ENCODE results near the gene CFAP46. TPM values are rescaled to one million over a fixed set of nuclear protein-coding genes. Genes with fewer than 3 reads are reported as not detected.

Gene CFAP46
- total and polyA plus RNA-seq, 2 experiments from 2014 or later = 3.1 to 5.4 TPM

GRCh38 chr10:132908621-132909295 lies 33.6 kb downstream of the CFAP46 start (continued):
- no peak for TF ChIP-seq REST (IDR thresholded peaks at IDR 0.05; ENCODE audit: unreplicated experiment)
- no peak for TF ChIP-seq EZH2phosphoT487 (IDR thresholded peaks at IDR 0.05; ENCODE audit: unreplicated experiment)
- no peak for TF ChIP-seq JUNB (IDR thresholded peaks at IDR 0.05; ENCODE audit: unreplicated experiment)
- no peak for TF ChIP-seq ZNF331 (CRISPR knock-in tag; IDR thresholded peaks at IDR 0.05; ENCODE audit: low read depth)
- no peak for TF ChIP-seq CTCF (conservative IDR thresholded peaks at IDR 0.05; ENCODE audit: low read depth in 2 of 2)
- TF ChIP-seq ZNF114 (CRISPR knock-in tag; IDR thresholded peaks at IDR 0.05) = no peak
- no peak for TF ChIP-seq EZH2 (IDR thresholded peaks at IDR 0.05; ENCODE audit: low read depth, unreplicated experiment)
- no peak for TF ChIP-seq CREB1 (CRISPR knock-in tag; IDR thresholded peaks at IDR 0.05; ENCODE audit: low read depth)
- TF ChIP-seq STAT1 (IDR thresholded peaks at IDR 0.05; ENCODE audit: unreplicated experiment) = no peak
- TF ChIP-seq POLR2AphosphoS5 (IDR thresholded peaks at IDR 0.05; ENCODE audit: low read depth) = no peak

- Histone ChIP-seq H3K4me1 (ENCODE audit: insufficient read depth) (no peaks in the 10 kb centered on the region), H3K27me3 (ENCODE audit: insufficient read depth) (no peaks in the 10 kb centered on the region), H4K20me1 (replicated peaks; ENCODE audit: insufficient read depth) (no peaks in the 10 kb centered on the region), H3K36me3 (ENCODE audit: insufficient read depth) (no peaks in the 10 kb centered on the region), H3K4me3 (no peak overlapping the region), H3K27ac (ENCODE audit: low read depth) (no peak overlapping the region), H2AFZ (no peak overlapping the region), H3K79me2 (replicated peaks; ENCODE audit: insufficient read depth) (no peaks in the 10 kb centered on the region), H3F3A (replicated peaks; ENCODE audit: low read depth) (no peaks in the 10 kb centered on the region), H3K9me2 (ENCODE audit: insufficient read depth) (no peaks in the 10 kb centered on the region), H3K4me2 (no peak overlapping the region)
- DNase-seq (ENCODE audit: low spot score) = no peak
- TF ChIP-seq EZH2 (IDR thresholded peaks at IDR 0.05; ENCODE audit: low read depth, unreplicated experiment) (no peak), EZH2phosphoT487 (IDR thresholded peaks at IDR 0.05; ENCODE audit: unreplicated experiment) (no peak), REST (IDR thresholded peaks at IDR 0.05; ENCODE audit: unreplicated experiment) (no peak)
- Mint-ChIP-seq H3K36me3 (ENCODE audit: low read depth) (no peaks in the 10 kb centered on the region; the same call in 2 of the 3 replicates), H3K4me3 (no peak overlapping the region), H3K4me1 (peaks cover 29% of the 10 kb centered on the region), H3K9me3 (no peaks in the 10 kb centered on the region; the same call in 2 of the 3 replicates), H3K27me3 (ENCODE audit: insufficient read depth, low read depth, poor library complexity) (peaks cover 11% of the 10 kb centered on the region), H3K27ac (no peak overlapping the region)
- no peak for ATAC-seq
These were observed 34.3 kb downstream of the CFAP46 start for GRCh38 chr10:132907821-132908620.
